SK-N-SH treated with all-trans-retinoic acid at 6 μM for 48 hours (cell line): Measurements from ENCODE around the gene CRYBG1.

ENCODE experiments used
- ATAC-seq: fragments of 200-7000 bp; cut with Tn5 transposase; 3 replicates; pipeline ENCODE4 v1.9.1; 2020; ENCODE audit warnings: mild to moderate bottlenecking, moderate library complexity
- BACH2 ChIP-seq: fragments of 250-450 bp; sonication (Bioruptor Pico); IDR thresholded peaks from 2 replicates; pipeline ENCODE4 v1.9.0; 2021; ENCODE audit warnings: mild to moderate bottlenecking, borderline replicate concordance
- CREB5 ChIP-seq: fragments of 250-450 bp; sonication (Bioruptor Pico); IDR thresholded peaks from 2 replicates; pipeline ENCODE4 v1.5.1; 2020; ENCODE audit warnings: low read depth, mild to moderate bottlenecking, moderate library complexity
- CSDC2 ChIP-seq: fragments of 250-450 bp; sonication (Bioruptor Pico); IDR thresholded peaks from 2 replicates; pipeline ENCODE4 v1.5.0; 2020; ENCODE audit warnings: mild to moderate bottlenecking, moderate library complexity
- CSRNP3 ChIP-seq: fragments of 250-450 bp; sonication (Bioruptor Pico); IDR thresholded peaks from 2 replicates; pipeline ENCODE4 v1.5.1; 2021; ENCODE audit warnings: mild to moderate bottlenecking, moderate library complexity
- ESRRG ChIP-seq: fragments of 250-450 bp; sonication (Bioruptor Pico); IDR thresholded peaks from 2 replicates; pipeline ENCODE4 v1.6.1; 2021; ENCODE audit warnings: mild to moderate bottlenecking
- GLIS3 ChIP-seq: fragments of 250-450 bp; sonication (Bioruptor Pico); IDR thresholded peaks from 2 replicates; pipeline ENCODE4 v1.5.0; 2020; ENCODE audit warnings: mild to moderate bottlenecking, moderate library complexity
- ISL1 ChIP-seq: fragments of 250-450 bp; sonication (Bioruptor Pico); IDR thresholded peaks from 2 replicates; pipeline ENCODE4 v2.1.2; 2022; ENCODE audit warnings: mild to moderate bottlenecking, moderate library complexity
- PATZ1 ChIP-seq: fragments of 250-450 bp; sonication (Bioruptor Pico); IDR thresholded peaks from 2 replicates; pipeline ENCODE4 v1.8.0; 2020; ENCODE audit warnings: mild to moderate bottlenecking, moderate library complexity, borderline replicate concordance
- RARB ChIP-seq: fragments of 250-450 bp; sonication (Bioruptor Pico); IDR thresholded peaks from 2 replicates; pipeline ENCODE4 v1.8.0; 2021; ENCODE audit warnings: mild to moderate bottlenecking, moderate library complexity
- TCF4 ChIP-seq: fragments of 250-450 bp; sonication (Bioruptor Pico); IDR thresholded peaks from 2 replicates; pipeline ENCODE4 v1.8.0; 2021; ENCODE audit warnings: mild to moderate bottlenecking, moderate library complexity, borderline replicate concordance
- ZC3H10 ChIP-seq: fragments of 250-450 bp; sonication (Bioruptor Pico); IDR thresholded peaks from 2 replicates; pipeline ENCODE4 v1.5.1; 2021; ENCODE audit warnings: mild to moderate bottlenecking, moderate library complexity
- ZFP3 ChIP-seq: fragments of 250-450 bp; sonication (Bioruptor Pico); IDR thresholded peaks from 2 replicates; pipeline ENCODE4 v1.5.0; 2020; ENCODE audit warnings: mild to moderate bottlenecking, moderate library complexity
- ZFP30 ChIP-seq: fragments of 450-650 bp; formaldehyde crosslinking; IDR thresholded peaks from 2 replicates; pipeline ENCODE4 v1.5.0; 2022; ENCODE audit warnings: mild to moderate bottlenecking, moderate library complexity
- ZNF565 ChIP-seq: fragments of 450-650 bp; formaldehyde crosslinking; conservative IDR thresholded peaks from 2 replicates; pipeline ENCODE4 v1.5.0; 2020; ENCODE audit warnings: low read depth, mild to moderate bottlenecking, moderate library complexity
- ZNF70 ChIP-seq: fragments of 450-650 bp; formaldehyde crosslinking; IDR thresholded peaks from 2 replicates; pipeline ENCODE4 v1.5.0; 2020; ENCODE audit warnings: mild to moderate bottlenecking, moderate library complexity
- ZNF8 ChIP-seq: fragments of 450-650 bp; formaldehyde crosslinking; IDR thresholded peaks from 2 replicates; pipeline ENCODE4 v1.5.0; 2020; ENCODE audit warnings: mild to moderate bottlenecking, moderate library complexity
- TF ChIP-seq, protein P1 (sequence below): fragments of 250-450 bp; sonication (Bioruptor Pico); IDR thresholded peaks from 2 replicates; pipeline ENCODE4 v1.5.0; 2020; ENCODE audit warnings: mild to moderate bottlenecking, moderate library complexity

CRYBG1 gene

DNA sequence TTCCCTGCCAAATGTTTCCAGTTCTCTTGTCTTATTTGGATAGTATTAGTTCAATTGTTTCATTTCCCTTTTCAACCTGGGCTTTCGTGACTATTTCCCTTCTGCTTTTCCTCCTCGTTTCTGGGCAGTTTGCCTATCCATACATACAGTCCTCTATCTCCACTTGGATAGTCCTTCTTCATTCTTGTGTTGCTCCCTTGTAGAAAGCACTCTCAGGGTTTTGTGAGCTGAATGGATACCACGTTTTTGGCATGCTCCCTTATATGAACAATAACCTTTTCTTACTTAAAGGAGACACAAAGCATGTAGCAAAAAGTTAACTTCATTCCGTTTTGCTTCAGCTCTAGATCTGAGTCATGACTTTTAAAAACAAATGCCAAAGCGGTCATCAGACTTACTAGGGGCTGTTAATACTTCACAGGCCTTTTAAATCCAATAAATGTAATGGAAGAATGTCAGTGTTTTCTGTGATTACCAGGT lies 16.6 kb downstream of the CRYBG1 start:
- TF ChIP-seq CREB5 (CRISPR knock-in tag) = peak; percentile 85
- TF ChIP-seq ISL1 = peak; percentile 97
- peak; percentile 83; the same call in 1 of the 2 replicates for TF ChIP-seq PATZ1
- no peak for TF ChIP-seq ZNF70 (CRISPR knock-in tag)
- TF ChIP-seq GLIS3 = 0 out of 2 replicates have a peak, but pooled peaks have one; percentile 56
- TF ChIP-seq, protein P1, sequence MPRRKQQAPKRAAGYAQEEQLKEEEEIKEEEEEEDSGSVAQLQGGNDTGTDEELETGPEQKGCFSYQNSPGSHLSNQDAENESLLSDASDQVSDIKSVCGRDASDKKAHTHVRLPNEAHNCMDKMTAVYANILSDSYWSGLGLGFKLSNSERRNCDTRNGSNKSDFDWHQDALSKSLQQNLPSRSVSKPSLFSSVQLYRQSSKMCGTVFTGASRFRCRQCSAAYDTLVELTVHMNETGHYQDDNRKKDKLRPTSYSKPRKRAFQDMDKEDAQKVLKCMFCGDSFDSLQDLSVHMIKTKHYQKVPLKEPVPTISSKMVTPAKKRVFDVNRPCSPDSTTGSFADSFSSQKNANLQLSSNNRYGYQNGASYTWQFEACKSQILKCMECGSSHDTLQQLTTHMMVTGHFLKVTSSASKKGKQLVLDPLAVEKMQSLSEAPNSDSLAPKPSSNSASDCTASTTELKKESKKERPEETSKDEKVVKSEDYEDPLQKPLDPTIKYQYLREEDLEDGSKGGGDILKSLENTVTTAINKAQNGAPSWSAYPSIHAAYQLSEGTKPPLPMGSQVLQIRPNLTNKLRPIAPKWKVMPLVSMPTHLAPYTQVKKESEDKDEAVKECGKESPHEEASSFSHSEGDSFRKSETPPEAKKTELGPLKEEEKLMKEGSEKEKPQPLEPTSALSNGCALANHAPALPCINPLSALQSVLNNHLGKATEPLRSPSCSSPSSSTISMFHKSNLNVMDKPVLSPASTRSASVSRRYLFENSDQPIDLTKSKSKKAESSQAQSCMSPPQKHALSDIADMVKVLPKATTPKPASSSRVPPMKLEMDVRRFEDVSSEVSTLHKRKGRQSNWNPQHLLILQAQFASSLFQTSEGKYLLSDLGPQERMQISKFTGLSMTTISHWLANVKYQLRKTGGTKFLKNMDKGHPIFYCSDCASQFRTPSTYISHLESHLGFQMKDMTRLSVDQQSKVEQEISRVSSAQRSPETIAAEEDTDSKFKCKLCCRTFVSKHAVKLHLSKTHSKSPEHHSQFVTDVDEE (CRISPR knock-in tag) = peak; percentile 62; the same call in 1 of the 2 replicates
- 0 out of 2 replicates have a peak, but pooled peaks have one; percentile 21 for TF ChIP-seq CSDC2 (CRISPR knock-in tag)
- TF ChIP-seq CSRNP3 (CRISPR knock-in tag) = 0 out of 2 replicates have a peak, but pooled peaks have one; percentile 26
- TF ChIP-seq ESRRG (CRISPR knock-in tag) = no peak
- peak; percentile 85 for ATAC-seq

- TF ChIP-seq BACH2 (CRISPR knock-in tag) (no peak), ZNF8 (CRISPR knock-in tag) (no peak), CSDC2 (CRISPR knock-in tag) (no peak), ESRRG (CRISPR knock-in tag) (no peak), ISL1 (no peak), TCF4 (no peak)
- TF ChIP-seq, protein P1 (CRISPR knock-in tag) = no peak
- ATAC-seq = no peak
Measured at GRCh38 chr6:106379951-106380350, 19.4 kb downstream of the CRYBG1 start.

DNA sequence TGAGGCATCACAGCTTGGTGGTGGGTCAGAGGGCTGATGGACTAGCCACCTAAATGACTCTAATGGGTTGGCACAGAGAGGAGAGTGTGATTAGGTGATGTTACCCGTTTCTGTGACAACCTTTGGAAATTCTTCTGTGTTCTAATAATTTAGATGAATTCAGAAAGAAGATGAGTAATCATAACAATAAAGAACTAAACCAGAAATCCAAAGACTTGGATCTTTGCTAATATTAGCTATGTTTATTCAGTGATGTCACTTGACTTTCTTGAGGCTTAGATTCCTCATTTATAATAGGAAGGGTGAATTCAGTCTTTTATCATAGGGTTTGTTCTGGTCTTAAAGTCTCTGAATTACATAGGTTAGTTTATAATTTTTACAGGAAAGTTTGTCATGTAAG lies 19.9 kb downstream of the CRYBG1 start:
- TF ChIP-seq CSDC2 (CRISPR knock-in tag) (no peak), ZC3H10 (no peak), ZNF565 (no peak)
- no peak for ATAC-seq

- no peak for ATAC-seq
- TF ChIP-seq CSRNP3 (CRISPR knock-in tag) (no peak), ZFP3 (CRISPR knock-in tag) (no peak), GLIS3 (no peak), PATZ1 (no peak), RARB (CRISPR knock-in tag) (no peak), ZFP30 (no peak)
Measured at GRCh38 chr6:106381223-106381622, 20.7 kb downstream of the CRYBG1 start.
